GM21576 (cell line): ENCODE measurements around the gene IFRD2.
"Not testable (repeated sequence)": the region's sequence is repeated elsewhere in the genome, so short reads cannot be mapped to it uniquely, and the experiment has no call there.

Experiments used
- ATAC-seq: cut with Tn5 transposase; IDR thresholded peaks from one replicate; pipeline ENCODE4 v1.9.1; 2021; ENCODE audit warnings: mild to moderate bottlenecking, moderate library complexity; ENCODE audit not compliant: unreplicated experiment

Gene IFRD2

GRCh38 chr3:50286322-50287227 lies 5.7 kb downstream of the IFRD2 start:
- no peak for ATAC-seq

GRCh38 chr3:50284121-50284520 lies 8.1 kb downstream of the IFRD2 start:
- not testable (repeated sequence) for ATAC-seq

GRCh38 chr3:50279255-50280016 lies 12.8 kb downstream of the IFRD2 start:
- no peak for ATAC-seq

- ATAC-seq: no peak
These were observed 13.4 kb downstream of the IFRD2 start, which contains the start of gene LSMEM2 for GRCh38 chr3:50278880-50279224. Gene LSMEM2 (plus strand): TSS chr3:50279087. CDS start chr3:50279114, 27 bp downstream.

- ATAC-seq: no peak
These were observed 13.9 kb downstream of the IFRD2 start for GRCh38 chr3:50278123-50278879.

GRCh38 chr3:50276762-50277101 lies 15.5 kb downstream of the IFRD2 start:
- ATAC-seq: no peak

GRCh38 chr3:50275996-50276761 lies 16.1 kb downstream of the IFRD2 start:
- ATAC-seq: no peak

- no peak for ATAC-seq
These were observed 16.9 kb downstream of the IFRD2 start for GRCh38 chr3:50275141-50275995.

- ATAC-seq: no peak
These were observed 17.7 kb downstream of the IFRD2 start for GRCh38 chr3:50274371-50275104.

- ATAC-seq: no peak
These were observed 18.6 kb downstream of the IFRD2 start for GRCh38 chr3:50273689-50274065.

GRCh38 chr3:50272911-50273688 lies 19.1 kb downstream of the IFRD2 start:
- ATAC-seq: peak; percentile 81

GRCh38 chr3:50272538-50272910 lies 19.7 kb downstream of the IFRD2 start:
- not testable (repeated sequence) for ATAC-seq

GRCh38 chr3:50271314-50271936 lies 20.8 kb downstream of the IFRD2 start:
- ATAC-seq: no peak

- no peak for ATAC-seq
These were observed 21.6 kb downstream of the IFRD2 start for GRCh38 chr3:50270422-50271224.

- no peak for ATAC-seq
These were observed 22.2 kb downstream of the IFRD2 start for GRCh38 chr3:50269977-50270413.

GRCh38 chr3:50269460-50269859 lies 22.8 kb downstream of the IFRD2 start:
- ATAC-seq: no peak
